GM12892 (cell line): ENCODE results near the gene GLT6D1.
"Not testable (repeated sequence)": the region's sequence is repeated elsewhere in the genome, so short reads cannot be mapped to it uniquely, and the experiment has no call there.

Experiments used
- DNase-seq: peaks from one replicate; pipeline ENCODE4 v3.0.0; 2011; ENCODE audit not compliant: insufficient read length
- FAIRE-seq: peaks from 2 replicates; lab custom pipeline; 2011; peaks lifted over from hg19 to GRCh38; lab: Jason Lieb, UNC
- POLR2A ChIP-seq: IDR thresholded peaks from 2 replicates; pipeline ENCODE4 v1.6.1; 2011; ENCODE audit warnings: low read depth, low read length, control low read depth
- POLR2AphosphoS5 ChIP-seq: IDR thresholded peaks from 2 replicates; pipeline ENCODE4 v1.6.1; 2011; ENCODE audit warnings: low read depth, low read length, control low read depth
- TAF1 ChIP-seq: IDR thresholded peaks from 2 replicates; pipeline ENCODE4 v1.6.1; 2011; ENCODE audit warnings: low read depth, mild to moderate bottlenecking, control low read depth, low read length, borderline replicate concordance

The GLT6D1 gene

GRCh38 chr9:135671591-135672041 lies 32.3 kb upstream of the GLT6D1 start:
- FAIRE-seq (no peak), DNase-seq (no peak)
- TF ChIP-seq TAF1: no peak
- no peak for TF ChIP-seq POLR2A

GRCh38 chr9:135670721-135671590 lies 31.6 kb upstream of the GLT6D1 start:
- no peak for DNase-seq
- TF ChIP-seq POLR2AphosphoS5 (no peak), POLR2A (no peak), TAF1 (no peak)
- FAIRE-seq: no peak

- DNase-seq (no peak), FAIRE-seq (no peak)
- TF ChIP-seq TAF1: no peak
- no peak for TF ChIP-seq POLR2A
- no peak for TF ChIP-seq POLR2AphosphoS5
Observed at GRCh38 chr9:135669616-135670285, 30.4 kb upstream of the GLT6D1 start.

- not testable (repeated sequence) for FAIRE-seq, DNase-seq
Observed at GRCh38 chr9:135669018-135669417, 29.7 kb upstream of the GLT6D1 start.

GRCh38 chr9:135667463-135668001 lies 28.2 kb upstream of the GLT6D1 start:
- FAIRE-seq: no peak
- DNase-seq: no peak
- TF ChIP-seq TAF1 (no peak), POLR2A (no peak), POLR2AphosphoS5 (no peak)

- TF ChIP-seq TAF1 (no peak), POLR2A (no peak), POLR2AphosphoS5 (no peak)
- DNase-seq: no peak
- FAIRE-seq: no peak
Observed at GRCh38 chr9:135666534-135667462, 27.5 kb upstream of the GLT6D1 start.

GRCh38 chr9:135665795-135666189 lies 26.5 kb upstream of the GLT6D1 start:
- DNase-seq: no peak
- no peak for FAIRE-seq
- TF ChIP-seq POLR2A (no peak), TAF1 (no peak), POLR2AphosphoS5 (no peak)

- FAIRE-seq (no peak), DNase-seq (no peak)
- TF ChIP-seq POLR2A (no peak), POLR2AphosphoS5 (no peak), TAF1 (no peak)
Observed at GRCh38 chr9:135664801-135665794, 25.8 kb upstream of the GLT6D1 start.

GRCh38 chr9:135664266-135664665 lies 24.9 kb upstream of the GLT6D1 start:
- no peak for FAIRE-seq
- no peak for DNase-seq

GRCh38 chr9:135663857-135664256 lies 24.5 kb upstream of the GLT6D1 start:
- no peak for FAIRE-seq
- no peak for DNase-seq
- TF ChIP-seq POLR2AphosphoS5: no peak
- no peak for TF ChIP-seq TAF1
- no peak for TF ChIP-seq POLR2A

More at GRCh38 chr9:135664266-135664665, 24.9 kb upstream of the GLT6D1 start:
- no peak for TF ChIP-seq POLR2AphosphoS5
- no peak for TF ChIP-seq POLR2A
- no peak for TF ChIP-seq TAF1
